HCEC 1CT (cell line): Measurements from ENCODE around the gene HIPK3.

Source experiments
- DNase-seq: peaks from one replicate; pipeline ENCODE4 v3.0.0-alpha.2; 2017

Gene HIPK3

GRCh38 chr11:33399421-33399820 lies 142.2 kb downstream of the HIPK3 start:
- no peak for DNase-seq

GRCh38 chr11:33402066-33402465 lies 144.9 kb downstream of the HIPK3 start:
- no peak for DNase-seq

GRCh38 chr11:33403344-33403743 lies 146.2 kb downstream of the HIPK3 start:
- DNase-seq: no peak

GRCh38 chr11:33405834-33406602 lies 148.8 kb downstream of the HIPK3 start:
- no peak for DNase-seq
